WTC11 (cell line): ENCODE measurements around the gene YIF1B. TPM values are rescaled to one million over a fixed set of nuclear protein-coding genes. Genes with fewer than 3 reads are reported as not detected.

Source experiments
- ATAC-seq: fragments of 200-7000 bp; cut with Tn5 transposase; 2 replicates; pipeline ENCODE4 v1.10.0; 2021; ENCODE audit warnings: mild to moderate bottlenecking, moderate library complexity
- CTCF ChIA-PET: fragments of 300-600 bp; sonication (Branson Sonifier 250); formaldehyde crosslinking; loops from one replicate; lab custom pipeline; 2021; ENCODE audit warnings: antibody characterized with exemption; lab: Charles Lee
- POLR2A ChIA-PET: fragments of 350-600 bp; sonication (Branson Sonifier 250); formaldehyde crosslinking; loops from one replicate; lab custom pipeline; 2021; ENCODE audit warnings: antibody characterized with exemption; lab: Charles Lee
- DNase-seq: peaks from one replicate; pipeline ENCODE4 v3.0.0; 2021; ENCODE audit warnings: low spot score
- H3K27ac Mint-ChIP-seq: 2 replicates; pipeline ENCODE4 v1.8.0; 2021; ENCODE audit warnings: mixed read lengths
- H3K27me3 Mint-ChIP-seq: 2 replicates; pipeline ENCODE4 v1.8.0; 2021; ENCODE audit warnings: low read depth, mild to moderate bottlenecking, moderate library complexity, mixed read lengths
- H3K36me3 Mint-ChIP-seq: 2 replicates; pipeline ENCODE4 v1.8.0; 2021; ENCODE audit warnings: mixed read lengths
- H3K4me1 Mint-ChIP-seq: 2 replicates; pipeline ENCODE4 v1.8.0; 2022; ENCODE audit warnings: mixed read lengths
- H3K4me3 Mint-ChIP-seq: 2 replicates; pipeline ENCODE4 v1.8.0; 2021; ENCODE audit warnings: mild to moderate bottlenecking, moderate library complexity, mixed read lengths
- H3K9me3 Mint-ChIP-seq: 2 replicates; pipeline ENCODE4 v1.8.0; 2021; ENCODE audit warnings: mixed read lengths
- AR ChIP-seq: fragments of 250-450 bp; sonication (Bioruptor Pico); IDR thresholded peaks from 2 replicates; pipeline ENCODE4 v1.9.0; 2021; ENCODE audit warnings: mild to moderate bottlenecking
- ATF1 ChIP-seq: sonication (generic); formaldehyde crosslinking; IDR thresholded peaks from 2 replicates; pipeline ENCODE4 v1.8.1; 2023; ENCODE audit warnings: mild to moderate bottlenecking, moderate library complexity, missing genetic modification reagents
- E2F1 ChIP-seq: sonication (generic); formaldehyde crosslinking; IDR thresholded peaks from 2 replicates; pipeline ENCODE4 v1.8.0; 2022; ENCODE audit warnings: mild to moderate bottlenecking, missing genetic modification reagents
- ELF4 ChIP-seq: sonication (generic); formaldehyde crosslinking; IDR thresholded peaks from 2 replicates; pipeline ENCODE4 v1.8.1; 2022; ENCODE audit warnings: low read depth, mild to moderate bottlenecking, moderate library complexity, missing genetic modification reagents
- ERG ChIP-seq: fragments of 250-450 bp; sonication (Bioruptor Pico); IDR thresholded peaks from 2 replicates; pipeline ENCODE4 v1.8.0; 2021; ENCODE audit warnings: mild to moderate bottlenecking
- ESRRA ChIP-seq: sonication (generic); formaldehyde crosslinking; IDR thresholded peaks from 2 replicates; pipeline ENCODE4 v1.8.1; 2022; ENCODE audit warnings: mild to moderate bottlenecking, missing genetic modification reagents, borderline replicate concordance
- FOXJ3 ChIP-seq: sonication (generic); formaldehyde crosslinking; IDR thresholded peaks from 2 replicates; pipeline ENCODE4 v1.9.0; 2021; ENCODE audit warnings: missing genetic modification reagents, mild to moderate bottlenecking, borderline replicate concordance
- FOXK1 ChIP-seq: sonication (generic); formaldehyde crosslinking; IDR thresholded peaks from 2 replicates; pipeline ENCODE4 v1.8.0; 2022; ENCODE audit warnings: mild to moderate bottlenecking, moderate library complexity, missing genetic modification reagents
- MLX ChIP-seq: sonication (generic); formaldehyde crosslinking; IDR thresholded peaks from 2 replicates; pipeline ENCODE4 v1.8.1; 2023; ENCODE audit warnings: mild to moderate bottlenecking, missing genetic modification reagents, moderate library complexity
- NFE2L1 ChIP-seq: sonication (generic); formaldehyde crosslinking; IDR thresholded peaks from 2 replicates; pipeline ENCODE4 v1.8.1; 2023; ENCODE audit warnings: missing genetic modification reagents
- NR3C1 ChIP-seq: sonication (generic); formaldehyde crosslinking; conservative IDR thresholded peaks from 2 replicates; pipeline ENCODE4 v1.8.1; 2023; ENCODE audit warnings: low read depth, mild to moderate bottlenecking, missing genetic modification reagents
- RORB ChIP-seq: fragments of 250-450 bp; sonication (Bioruptor Pico); IDR thresholded peaks from 2 replicates; pipeline ENCODE4 v1.9.0; 2021; ENCODE audit warnings: mild to moderate bottlenecking
- SMAD3 ChIP-seq: sonication (generic); formaldehyde crosslinking; IDR thresholded peaks from 2 replicates; pipeline ENCODE4 v1.8.0; 2022; ENCODE audit warnings: missing genetic modification reagents, mild to moderate bottlenecking, borderline replicate concordance
- SMAD4 ChIP-seq: sonication (generic); formaldehyde crosslinking; IDR thresholded peaks from 2 replicates; pipeline ENCODE4 v1.8.0; 2022; ENCODE audit warnings: mild to moderate bottlenecking, missing genetic modification reagents
- SP1 ChIP-seq: sonication (generic); formaldehyde crosslinking; conservative IDR thresholded peaks from 2 replicates; pipeline ENCODE4 v1.8.1; 2022; ENCODE audit warnings: missing genetic modification reagents
- USF1 ChIP-seq: sonication (generic); formaldehyde crosslinking; IDR thresholded peaks from 2 replicates; pipeline ENCODE4 v1.8.0; 2022; ENCODE audit warnings: mild to moderate bottlenecking, missing genetic modification reagents
- USF2 ChIP-seq: sonication (generic); formaldehyde crosslinking; IDR thresholded peaks from 2 replicates; pipeline ENCODE4 v1.8.1; 2023; ENCODE audit warnings: mild to moderate bottlenecking, missing genetic modification reagents, moderate library complexity
- ZNF121 ChIP-seq: sonication (generic); formaldehyde crosslinking; IDR thresholded peaks from 2 replicates; pipeline ENCODE4 v1.8.0; 2023; ENCODE audit warnings: missing genetic modification reagents
- ZNF671 ChIP-seq: fragments of 250-450 bp; sonication (Bioruptor Pico); IDR thresholded peaks from 2 replicates; pipeline ENCODE4 v1.8.0; 2021; ENCODE audit warnings: mild to moderate bottlenecking
- total RNA-seq: library from RNA; stranded (reverse); gene quantifications from 3 replicates; pipeline ENCODE4 v1.2.3, GENCODE V29; 2021

Gene YIF1B
- total RNA-seq, 1 experiment from 2014 or later: 83.3 TPM

- 0 out of 2 replicates have a peak, but pooled peaks have one; percentile 60 for TF ChIP-seq USF2 (CRISPR knock-in tag)
- TF ChIP-seq RORB (CRISPR knock-in tag): no peak
- TF ChIP-seq ATF1 (CRISPR knock-in tag): no peak
- no peak for TF ChIP-seq ELF4 (CRISPR knock-in tag)
- TF ChIP-seq FOXJ3 (CRISPR knock-in tag): no peak
- TF ChIP-seq MLX (CRISPR knock-in tag): no peak
- TF ChIP-seq E2F1 (CRISPR knock-in tag): peak; percentile 71; the same call in 1 of the 2 replicates
- 0 out of 2 replicates have a peak, but pooled peaks have one; percentile 45 for TF ChIP-seq NFE2L1 (CRISPR knock-in tag)
- TF ChIP-seq USF1: peak; percentile 63; the same call in 1 of the 2 replicates
- TF ChIP-seq NR3C1 (CRISPR knock-in tag): peak; percentile 83; the same call in 1 of the 2 replicates
- peak; percentile 50; the same call in 1 of the 2 replicates for TF ChIP-seq ESRRA (CRISPR knock-in tag)
- TF ChIP-seq AR (CRISPR knock-in tag): no peak
- peak; percentile 83 for TF ChIP-seq FOXK1 (CRISPR knock-in tag)
- no peak for TF ChIP-seq ERG
- TF ChIP-seq SP1: peak; percentile 89
Measured at GRCh38 chr19:38264486-38265212, 51.1 kb downstream of the YIF1B start, which contains the start of gene SPINT2 (continued).

- H3K27me3 Mint-ChIP-seq: no peaks in the 10 kb centered on the region
- ChIA-PET CTCF (interaction anchor here (1.0 to 5.8 kb wide), 12 partner anchors 8 to 139 kb away, joined by 3 to 50 read pairs (median 9); partner anchors contain the start of genes CATSPERG, FAM98C, GGN and PPP1R14A), POLR2A (interaction anchor here (0.9 to 2.5 kb wide), 9 partner anchors 8 to 585 kb away, joined by 3 to 20 read pairs (median 3); partner anchors contain the start of genes C19orf33, GGN, PPP1R14A and PSMD8)
- DNase-seq: peak; percentile 97
- ATAC-seq: peak; percentile 89
- peak overlapping the region; percentile 97 for H3K27ac Mint-ChIP-seq
- no peaks in the 10 kb centered on the region; the same call in 1 of the 2 replicates for H3K36me3 Mint-ChIP-seq
- peaks cover 51% of the 10 kb centered on the region for H3K4me1 Mint-ChIP-seq
- TF ChIP-seq SMAD3: 0 out of 2 replicates have a peak, but pooled peaks have one; percentile 34
- no peak for TF ChIP-seq SMAD4 (CRISPR knock-in tag)
- peak; percentile 57 for TF ChIP-seq ZNF121 (CRISPR knock-in tag)
- TF ChIP-seq ZNF671 (CRISPR knock-in tag): no peak
- H3K9me3 Mint-ChIP-seq: no peaks in the 10 kb centered on the region
- H3K4me3 Mint-ChIP-seq: peak overlapping the region; percentile 63
Measured at GRCh38 chr19:38263689-38264485, 51.9 kb downstream of the YIF1B start.
